Measurements from ENCODE around the gene CTR9. TPM values are rescaled to one million over a fixed set of nuclear protein-coding genes. Genes with fewer than 3 reads are reported as not detected.

The CTR9 gene
- total and polyA plus RNA-seq, 2 of the 13 experiments (the other 11 are each of a cell fraction or from before 2014, with no cell fraction given): 6.6 to 22.1 TPM

DNA sequence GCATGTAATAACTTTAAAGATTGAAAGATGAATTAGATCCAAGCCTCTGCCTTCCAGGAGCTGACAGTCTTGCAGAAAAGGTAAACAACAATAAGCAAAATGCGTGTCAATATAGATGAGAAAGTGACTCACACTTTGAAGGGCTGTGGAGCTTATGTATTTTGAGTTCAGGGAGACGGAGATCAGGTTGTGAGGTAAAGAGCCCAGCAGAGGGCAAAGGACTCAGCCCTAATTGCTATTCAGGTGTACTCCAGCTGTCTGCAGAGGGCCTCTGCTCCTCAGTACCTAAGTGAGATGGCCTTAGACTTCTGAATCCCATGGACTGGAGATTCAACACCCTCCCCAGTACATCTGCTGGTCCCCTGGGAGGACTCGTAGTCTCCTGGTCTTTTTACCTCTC lies 22.9 kb upstream of the CTR9 start:
- Histone ChIP-seq H3K79me2 (ENCODE audit: insufficient read depth, low read length) (no peaks in the 10 kb centered on the region), H4K20me1 (ENCODE audit: insufficient read depth, low read length) (no peaks in the 10 kb centered on the region), H3K9me3 (ENCODE audit: low read length) (no peaks in the 10 kb centered on the region), H3K4me2 (ENCODE audit: low read depth, low read length) (no peak overlapping the region), H2AFZ (ENCODE audit: low read length) (no peak overlapping the region), H3K36me3 (replicated peaks in 1 of 2; ENCODE audit: control insufficient read depth in 1 of 2, insufficient read depth in 2 of 2, low read length in 2 of 2) (no peaks in the 10 kb centered on the region), H3K4me3 (replicated peaks in 1 of 3; ENCODE audit: insufficient read depth in 1 of 3, low read depth in 2 of 3, low read length in 3 of 3) (no peak overlapping the region), H3K27me3 (ENCODE audit: control insufficient read depth in 1 of 2, insufficient read depth in 2 of 2, low read length in 2 of 2) (peaks cover 6 to 31% of the 10 kb centered on the region in 2 experiments; a peak in 4 of 5 replicates), H3K9ac (ENCODE audit: insufficient read depth, low read depth, low read length) (no peak overlapping the region), H3K27ac (ENCODE audit: extremely low read length, insufficient read depth, low read length) (no peak overlapping the region), H3K4me1 (ENCODE audit: insufficient read depth, low read length) (no peaks in the 10 kb centered on the region)
- in situ Hi-C loops (cut with HindIII; ENCODE audit: extremely low pct_ligation_motif_present, low pct_unique_long_range_greater_than_20kb): no loop called here
- ATAC-seq (no peak; the same call in 2 of the 3 replicates), DNase-seq (ENCODE audit: low spot score) (no peak), FAIRE-seq (no peak)
- intact Hi-C loops (cut with micrococcal nuclease; ENCODE audit: unreplicated experiment): no loop called here
- BruUV-seq (replicated peaks): no TSS peak
- CTCF ChIA-PET (ENCODE audit: low intra/inter-chr PET ratio, low total read pairs): no interaction called here
- WGBS (ENCODE audit: low lambda C conversion rate): 9% methylated on average over 3 of the region's 3 CpGs
- POLR2A ChIA-PET: no interaction called here
- TF ChIP-seq CHD2 (IDR thresholded peaks at IDR 0.05; ENCODE audit: low read depth, low read length): no peak
- TF ChIP-seq, protein P1, sequence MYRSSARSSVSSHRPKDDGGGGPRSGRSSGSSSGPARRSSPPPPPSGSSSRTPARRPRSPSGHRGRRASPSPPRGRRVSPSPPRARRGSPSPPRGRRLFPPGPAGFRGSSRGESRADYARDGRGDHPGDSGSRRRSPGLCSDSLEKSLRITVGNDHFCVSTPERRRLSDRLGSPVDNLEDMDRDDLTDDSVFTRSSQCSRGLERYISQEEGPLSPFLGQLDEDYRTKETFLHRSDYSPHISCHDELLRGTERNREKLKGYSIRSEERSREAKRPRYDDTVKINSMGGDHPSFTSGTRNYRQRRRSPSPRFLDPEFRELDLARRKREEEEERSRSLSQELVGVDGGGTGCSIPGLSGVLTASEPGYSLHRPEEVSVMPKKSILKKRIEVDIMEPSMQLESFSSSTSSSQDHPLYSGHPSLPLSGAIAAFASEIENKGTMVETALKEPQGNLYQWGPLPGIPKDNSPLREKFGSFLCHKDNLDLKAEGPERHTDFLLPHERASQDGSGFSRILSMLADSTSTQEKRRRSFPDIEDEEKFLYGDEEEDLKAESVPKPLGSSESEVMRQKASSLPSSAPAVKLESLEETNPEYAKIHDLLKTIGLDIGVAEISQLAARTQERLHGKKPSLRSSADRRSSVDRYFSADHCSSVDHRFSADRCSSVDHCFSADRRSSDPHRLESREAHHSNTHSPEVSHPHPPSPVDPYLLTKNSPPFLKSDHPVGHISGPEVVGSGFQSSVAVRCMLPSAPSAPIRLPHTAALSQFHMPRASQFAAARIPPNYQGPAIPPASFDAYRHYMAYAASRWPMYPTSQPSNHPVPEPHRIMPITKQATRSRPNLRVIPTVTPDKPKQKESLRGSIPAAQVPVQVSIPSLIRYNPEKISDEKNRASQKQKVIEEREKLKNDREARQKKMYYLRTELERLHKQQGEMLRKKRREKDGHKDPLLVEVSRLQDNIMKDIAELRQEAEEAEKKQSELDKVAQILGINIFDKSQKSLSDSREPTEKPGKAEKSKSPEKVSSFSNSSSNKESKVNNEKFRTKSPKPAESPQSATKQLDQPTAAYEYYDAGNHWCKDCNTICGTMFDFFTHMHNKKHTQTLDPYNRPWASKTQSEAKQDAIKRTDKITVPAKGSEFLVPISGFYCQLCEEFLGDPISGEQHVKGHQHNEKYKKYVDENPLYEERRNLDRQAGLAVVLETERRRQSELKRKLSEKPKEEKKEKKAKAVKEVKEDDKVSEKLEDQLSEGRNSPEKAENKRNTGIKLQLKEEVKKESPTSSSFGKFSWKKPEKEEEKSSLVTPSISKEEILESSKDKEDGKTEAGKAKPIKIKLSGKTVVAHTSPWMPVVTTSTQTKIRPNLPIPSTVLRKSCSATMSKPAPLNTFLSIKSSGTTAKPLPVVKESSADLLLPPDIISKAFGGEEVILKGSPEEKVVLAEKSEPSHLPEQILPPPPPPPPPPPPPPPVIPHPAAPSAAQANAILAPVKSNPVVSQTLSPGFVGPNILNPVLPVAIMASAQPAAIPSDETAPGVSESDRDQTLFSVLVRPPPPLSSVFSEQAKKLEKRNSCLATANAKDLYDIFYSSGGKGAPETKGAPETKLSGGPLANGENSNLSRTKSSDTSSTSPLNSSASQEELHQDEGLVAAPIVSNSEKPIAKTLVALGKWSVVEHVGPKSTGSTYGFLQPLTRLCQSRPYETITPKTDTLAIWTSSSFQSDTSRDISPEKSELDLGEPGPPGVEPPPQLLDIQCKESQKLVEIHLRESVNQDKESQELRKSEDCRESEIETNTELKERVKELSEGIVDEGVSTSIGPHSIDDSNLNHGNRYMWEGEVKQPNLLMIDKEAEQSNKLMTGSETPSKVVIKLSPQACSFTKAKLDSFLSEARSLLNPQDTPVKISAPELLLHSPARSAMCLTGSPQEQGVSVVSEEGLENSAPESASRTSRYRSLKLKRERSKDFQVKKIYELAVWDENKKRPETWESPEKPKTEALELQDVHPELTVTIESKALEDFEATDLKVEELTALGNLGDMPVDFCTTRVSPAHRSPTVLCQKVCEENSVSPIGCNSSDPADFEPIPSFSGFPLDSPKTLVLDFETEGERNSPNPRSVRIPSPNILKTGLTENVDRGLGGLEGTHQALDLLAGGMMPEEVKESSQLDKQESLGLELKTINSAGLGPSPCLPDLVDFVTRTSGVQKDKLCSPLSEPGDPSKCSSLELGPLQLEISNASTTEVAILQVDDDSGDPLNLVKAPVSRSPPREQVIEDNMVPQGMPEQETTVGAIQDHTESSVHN (CRISPR knock-in tag; IDR thresholded peaks at IDR 0.05): no peak
- no peak for TF ChIP-seq FOXC1 (CRISPR knock-in tag; IDR thresholded peaks at IDR 0.05; ENCODE audit: borderline replicate concordance)
- no peak for TF ChIP-seq ZNF598 (CRISPR knock-in tag; IDR thresholded peaks at IDR 0.05; ENCODE audit: borderline replicate concordance)
- TF ChIP-seq, protein P2, sequence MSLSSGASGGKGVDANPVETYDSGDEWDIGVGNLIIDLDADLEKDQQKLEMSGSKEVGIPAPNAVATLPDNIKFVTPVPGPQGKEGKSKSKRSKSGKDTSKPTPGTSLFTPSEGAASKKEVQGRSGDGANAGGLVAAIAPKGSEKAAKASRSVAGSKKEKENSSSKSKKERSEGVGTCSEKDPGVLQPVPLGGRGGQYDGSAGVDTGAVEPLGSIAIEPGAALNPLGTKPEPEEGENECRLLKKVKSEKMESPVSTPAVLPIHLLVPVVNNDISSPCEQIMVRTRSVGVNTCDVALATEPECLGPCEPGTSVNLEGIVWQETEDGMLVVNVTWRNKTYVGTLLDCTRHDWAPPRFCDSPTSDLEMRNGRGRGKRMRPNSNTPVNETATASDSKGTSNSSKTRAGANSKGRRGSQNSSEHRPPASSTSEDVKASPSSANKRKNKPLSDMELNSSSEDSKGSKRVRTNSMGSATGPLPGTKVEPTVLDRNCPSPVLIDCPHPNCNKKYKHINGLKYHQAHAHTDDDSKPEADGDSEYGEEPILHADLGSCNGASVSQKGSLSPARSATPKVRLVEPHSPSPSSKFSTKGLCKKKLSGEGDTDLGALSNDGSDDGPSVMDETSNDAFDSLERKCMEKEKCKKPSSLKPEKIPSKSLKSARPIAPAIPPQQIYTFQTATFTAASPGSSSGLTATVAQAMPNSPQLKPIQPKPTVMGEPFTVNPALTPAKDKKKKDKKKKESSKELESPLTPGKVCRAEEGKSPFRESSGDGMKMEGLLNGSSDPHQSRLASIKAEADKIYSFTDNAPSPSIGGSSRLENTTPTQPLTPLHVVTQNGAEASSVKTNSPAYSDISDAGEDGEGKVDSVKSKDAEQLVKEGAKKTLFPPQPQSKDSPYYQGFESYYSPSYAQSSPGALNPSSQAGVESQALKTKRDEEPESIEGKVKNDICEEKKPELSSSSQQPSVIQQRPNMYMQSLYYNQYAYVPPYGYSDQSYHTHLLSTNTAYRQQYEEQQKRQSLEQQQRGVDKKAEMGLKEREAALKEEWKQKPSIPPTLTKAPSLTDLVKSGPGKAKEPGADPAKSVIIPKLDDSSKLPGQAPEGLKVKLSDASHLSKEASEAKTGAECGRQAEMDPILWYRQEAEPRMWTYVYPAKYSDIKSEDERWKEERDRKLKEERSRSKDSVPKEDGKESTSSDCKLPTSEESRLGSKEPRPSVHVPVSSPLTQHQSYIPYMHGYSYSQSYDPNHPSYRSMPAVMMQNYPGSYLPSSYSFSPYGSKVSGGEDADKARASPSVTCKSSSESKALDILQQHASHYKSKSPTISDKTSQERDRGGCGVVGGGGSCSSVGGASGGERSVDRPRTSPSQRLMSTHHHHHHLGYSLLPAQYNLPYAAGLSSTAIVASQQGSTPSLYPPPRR (CRISPR knock-in tag; IDR thresholded peaks at IDR 0.05; ENCODE audit: borderline replicate concordance): no peak
- no peak for TF ChIP-seq ZNF749 (CRISPR knock-in tag; IDR thresholded peaks at IDR 0.05; ENCODE audit: borderline replicate concordance)
- no peak for TF ChIP-seq SSRP1 (CRISPR knock-in tag; IDR thresholded peaks at IDR 0.05)
- TF ChIP-seq, protein P3, sequence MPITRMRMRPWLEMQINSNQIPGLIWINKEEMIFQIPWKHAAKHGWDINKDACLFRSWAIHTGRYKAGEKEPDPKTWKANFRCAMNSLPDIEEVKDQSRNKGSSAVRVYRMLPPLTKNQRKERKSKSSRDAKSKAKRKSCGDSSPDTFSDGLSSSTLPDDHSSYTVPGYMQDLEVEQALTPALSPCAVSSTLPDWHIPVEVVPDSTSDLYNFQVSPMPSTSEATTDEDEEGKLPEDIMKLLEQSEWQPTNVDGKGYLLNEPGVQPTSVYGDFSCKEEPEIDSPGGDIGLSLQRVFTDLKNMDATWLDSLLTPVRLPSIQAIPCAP (CRISPR knock-in tag; IDR thresholded peaks at IDR 0.05; ENCODE audit: low read depth): no peak
- TF ChIP-seq ONECUT2 (CRISPR knock-in tag; IDR thresholded peaks at IDR 0.05): no peak

Measured in HepG2 (cell line).